ENCODE results near the gene CCNF.

DNA sequence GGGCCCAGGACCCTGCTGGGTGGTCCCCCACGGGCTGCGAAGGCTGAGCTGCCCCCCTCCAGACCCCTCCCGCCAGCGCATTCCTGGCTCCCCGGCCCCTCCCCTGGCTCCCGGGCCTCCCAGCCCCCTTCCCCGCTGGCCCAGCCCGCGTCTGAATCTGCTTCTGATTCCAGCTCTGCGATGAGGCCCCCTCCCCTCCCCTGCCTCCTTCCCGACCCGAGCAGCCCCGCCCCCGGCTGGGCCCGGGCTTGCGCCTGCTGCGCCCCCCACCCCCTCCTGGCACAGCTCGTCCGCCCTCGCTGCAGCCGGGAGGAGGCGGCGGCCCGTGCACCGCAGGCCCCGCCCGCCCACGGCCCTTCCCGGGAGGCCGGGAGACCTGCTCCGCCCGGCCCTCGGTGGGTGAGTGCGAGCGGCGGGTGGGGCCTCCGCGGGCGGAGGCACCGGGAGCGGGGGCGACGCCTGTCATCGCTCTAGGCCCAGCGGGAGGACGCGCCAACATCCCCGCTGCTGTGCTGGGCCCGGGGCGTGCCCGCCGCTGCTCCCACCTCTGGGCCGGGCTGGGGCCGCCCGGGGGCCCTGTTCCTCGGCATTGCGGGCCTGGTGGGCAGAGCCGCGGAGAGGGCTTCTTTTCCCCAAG lies 41.9 kb downstream of the CCNF start, which contains the start of gene NTN3:
- TF ChIP-seq, protein P1, sequence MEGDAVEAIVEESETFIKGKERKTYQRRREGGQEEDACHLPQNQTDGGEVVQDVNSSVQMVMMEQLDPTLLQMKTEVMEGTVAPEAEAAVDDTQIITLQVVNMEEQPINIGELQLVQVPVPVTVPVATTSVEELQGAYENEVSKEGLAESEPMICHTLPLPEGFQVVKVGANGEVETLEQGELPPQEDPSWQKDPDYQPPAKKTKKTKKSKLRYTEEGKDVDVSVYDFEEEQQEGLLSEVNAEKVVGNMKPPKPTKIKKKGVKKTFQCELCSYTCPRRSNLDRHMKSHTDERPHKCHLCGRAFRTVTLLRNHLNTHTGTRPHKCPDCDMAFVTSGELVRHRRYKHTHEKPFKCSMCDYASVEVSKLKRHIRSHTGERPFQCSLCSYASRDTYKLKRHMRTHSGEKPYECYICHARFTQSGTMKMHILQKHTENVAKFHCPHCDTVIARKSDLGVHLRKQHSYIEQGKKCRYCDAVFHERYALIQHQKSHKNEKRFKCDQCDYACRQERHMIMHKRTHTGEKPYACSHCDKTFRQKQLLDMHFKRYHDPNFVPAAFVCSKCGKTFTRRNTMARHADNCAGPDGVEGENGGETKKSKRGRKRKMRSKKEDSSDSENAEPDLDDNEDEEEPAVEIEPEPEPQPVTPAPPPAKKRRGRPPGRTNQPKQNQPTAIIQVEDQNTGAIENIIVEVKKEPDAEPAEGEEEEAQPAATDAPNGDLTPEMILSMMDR (IDR thresholded peaks at IDR 0.05; ENCODE audit: poor library complexity, severe bottlenecking), result no peak
- TF ChIP-seq EZH2 (IDR thresholded peaks at IDR 0.05; ENCODE audit: borderline replicate concordance, insufficient read depth, low read length, poor library complexity, severe bottlenecking) (no peak), RAD21 (conservative IDR thresholded peaks at IDR 0.05) (no peak), MXI1 (conservative IDR thresholded peaks at IDR 0.05; ENCODE audit: poor library complexity, severe bottlenecking) (no peak), POLR2AphosphoS5 (IDR thresholded peaks at IDR 0.05) (no peak)
- TF ChIP-seq, protein P2, sequence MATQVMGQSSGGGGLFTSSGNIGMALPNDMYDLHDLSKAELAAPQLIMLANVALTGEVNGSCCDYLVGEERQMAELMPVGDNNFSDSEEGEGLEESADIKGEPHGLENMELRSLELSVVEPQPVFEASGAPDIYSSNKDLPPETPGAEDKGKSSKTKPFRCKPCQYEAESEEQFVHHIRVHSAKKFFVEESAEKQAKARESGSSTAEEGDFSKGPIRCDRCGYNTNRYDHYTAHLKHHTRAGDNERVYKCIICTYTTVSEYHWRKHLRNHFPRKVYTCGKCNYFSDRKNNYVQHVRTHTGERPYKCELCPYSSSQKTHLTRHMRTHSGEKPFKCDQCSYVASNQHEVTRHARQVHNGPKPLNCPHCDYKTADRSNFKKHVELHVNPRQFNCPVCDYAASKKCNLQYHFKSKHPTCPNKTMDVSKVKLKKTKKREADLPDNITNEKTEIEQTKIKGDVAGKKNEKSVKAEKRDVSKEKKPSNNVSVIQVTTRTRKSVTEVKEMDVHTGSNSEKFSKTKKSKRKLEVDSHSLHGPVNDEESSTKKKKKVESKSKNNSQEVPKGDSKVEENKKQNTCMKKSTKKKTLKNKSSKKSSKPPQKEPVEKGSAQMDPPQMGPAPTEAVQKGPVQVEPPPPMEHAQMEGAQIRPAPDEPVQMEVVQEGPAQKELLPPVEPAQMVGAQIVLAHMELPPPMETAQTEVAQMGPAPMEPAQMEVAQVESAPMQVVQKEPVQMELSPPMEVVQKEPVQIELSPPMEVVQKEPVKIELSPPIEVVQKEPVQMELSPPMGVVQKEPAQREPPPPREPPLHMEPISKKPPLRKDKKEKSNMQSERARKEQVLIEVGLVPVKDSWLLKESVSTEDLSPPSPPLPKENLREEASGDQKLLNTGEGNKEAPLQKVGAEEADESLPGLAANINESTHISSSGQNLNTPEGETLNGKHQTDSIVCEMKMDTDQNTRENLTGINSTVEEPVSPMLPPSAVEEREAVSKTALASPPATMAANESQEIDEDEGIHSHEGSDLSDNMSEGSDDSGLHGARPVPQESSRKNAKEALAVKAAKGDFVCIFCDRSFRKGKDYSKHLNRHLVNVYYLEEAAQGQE (IDR thresholded peaks at IDR 0.05; ENCODE audit: borderline replicate concordance), result no peak
